Astrocyte (in vitro differentiated cells and primary cell): Measurements from ENCODE around the gene INPP5A. TPM values are rescaled to one million over a fixed set of nuclear protein-coding genes. Genes with fewer than 3 reads are reported as not detected.

Experiments
- DNase-seq: peaks from one replicate; pipeline ENCODE4 v3.0.0-alpha.2; 2010; ENCODE audit warnings: low read depth
- FAIRE-seq: peaks from 2 replicates; lab custom pipeline; 2011; peaks lifted over from hg19 to GRCh38; lab: Jason Lieb, UNC
- H2AFZ ChIP-seq: 2 replicates; pipeline ENCODE4 v1.6.0; 2012; ENCODE audit warnings: low read depth, low read length, inconsistent platforms
- H3K27ac ChIP-seq: 2 replicates; pipeline ENCODE4 v1.5.1; 2011; ENCODE audit warnings: low read depth, low read length, inconsistent platforms
- H3K27me3 ChIP-seq: 2 replicates; pipeline ENCODE4 v1.6.0; 2011; ENCODE audit warnings: low read length, inconsistent platforms; ENCODE audit not compliant: insufficient read depth
- H3K36me3 ChIP-seq: 2 replicates; pipeline ENCODE4 v1.5.1; 2011; ENCODE audit warnings: low read length, inconsistent platforms; ENCODE audit not compliant: insufficient read depth
- H3K4me1 ChIP-seq: 2 replicates; pipeline ENCODE4 v1.5.1; 2011; ENCODE audit warnings: low read length, inconsistent platforms; ENCODE audit not compliant: insufficient read depth
- H3K4me2 ChIP-seq: 2 replicates; pipeline ENCODE4 v1.6.0; 2012; ENCODE audit warnings: low read length, inconsistent platforms
- H3K4me3 ChIP-seq: 2 replicates; pipeline ENCODE4 v1.5.1; 2011; ENCODE audit warnings: low read depth, mild to moderate bottlenecking, low read length, inconsistent platforms; ENCODE audit not compliant: insufficient read depth
- H3K79me2 ChIP-seq: 2 replicates; pipeline ENCODE4 v1.6.0; 2012; ENCODE audit warnings: mild to moderate bottlenecking, low read length, inconsistent platforms; ENCODE audit not compliant: insufficient read depth
- H3K9ac ChIP-seq: 2 replicates; pipeline ENCODE4 v1.6.0; 2012; ENCODE audit warnings: mild to moderate bottlenecking, low read length, inconsistent platforms
- H3K9me3 ChIP-seq: 2 replicates; pipeline ENCODE4 v1.5.1; 2012; ENCODE audit warnings: low read depth, mild to moderate bottlenecking, low read length, inconsistent platforms; ENCODE audit not compliant: insufficient read depth
- H4K20me1 ChIP-seq: 2 replicates; pipeline ENCODE4 v1.6.0; 2012; ENCODE audit warnings: low read length, inconsistent platforms; ENCODE audit not compliant: insufficient read depth
- H3K27ac Mint-ChIP-seq: one replicate; pipeline ENCODE4 v1.8.0; 2021; ENCODE audit warnings: mild to moderate bottlenecking, mixed read lengths; ENCODE audit not compliant: unreplicated experiment
- H3K27me3 Mint-ChIP-seq: one replicate; pipeline ENCODE4 v1.8.0; 2021; ENCODE audit warnings: low read depth, mixed read lengths; ENCODE audit not compliant: unreplicated experiment
- H3K36me3 Mint-ChIP-seq: one replicate; pipeline ENCODE4 v1.8.0; 2021; ENCODE audit warnings: low read depth, mixed read lengths; ENCODE audit not compliant: unreplicated experiment
- H3K4me1 Mint-ChIP-seq: one replicate; pipeline ENCODE4 v1.8.0; 2021; ENCODE audit warnings: low read depth, mixed read lengths; ENCODE audit not compliant: unreplicated experiment
- H3K4me3 Mint-ChIP-seq: one replicate; pipeline ENCODE4 v1.8.0; 2021; ENCODE audit warnings: mild to moderate bottlenecking, moderate library complexity, mixed read lengths; ENCODE audit not compliant: unreplicated experiment
- H3K9me3 Mint-ChIP-seq: one replicate; pipeline ENCODE4 v1.8.0; 2021; ENCODE audit warnings: mild to moderate bottlenecking, mixed read lengths; ENCODE audit not compliant: unreplicated experiment
- CTCF ChIP-seq: IDR thresholded peaks from 2 replicates; pipeline ENCODE4 v1.5.1; 2011; ENCODE audit warnings: low read depth, mild to moderate bottlenecking, inconsistent platforms, low read length, moderate library complexity; ENCODE audit not compliant: insufficient read depth
- EZH2 ChIP-seq: IDR thresholded peaks from 2 replicates; pipeline ENCODE4 v1.6.1; 2012; ENCODE audit warnings: mild to moderate bottlenecking, low read length, inconsistent platforms; ENCODE audit not compliant: insufficient read depth
- total RNA-seq: library from RNA; stranded (reverse); gene quantifications from 2 replicates; pipeline ENCODE4 v1.2.1, GENCODE V29; 2021

Gene INPP5A
- total RNA-seq, 1 donor from 2014 or later, result 39.1 TPM

- Histone ChIP-seq H3K4me2 (peak overlapping the region; percentile 84), H3K9ac (peak overlapping the region; percentile 78), H3K4me1 (peaks cover 27% of the 10 kb centered on the region), H2AFZ (no peak overlapping the region), H4K20me1 (peaks cover 6% of the 10 kb centered on the region), H3K36me3 (no peaks in the 10 kb centered on the region), H3K4me3 (peak overlapping the region; percentile 54), H3K27ac (peak overlapping the region; percentile 93), H3K79me2 (peaks cover 31% of the 10 kb centered on the region), H3K9me3 (no peaks in the 10 kb centered on the region), H3K27me3 (no peaks in the 10 kb centered on the region)
- DNase-seq (peak; percentile 25), FAIRE-seq (peak; percentile 62)
- TF ChIP-seq CTCF (no peak), EZH2 (no peak)
- Mint-ChIP-seq H3K4me1 (peaks cover 24% of the 10 kb centered on the region), H3K36me3 (peaks cover 1% of the 10 kb centered on the region), H3K9me3 (peaks cover 2% of the 10 kb centered on the region), H3K27ac (peak overlapping the region; percentile 77), H3K27me3 (no peaks in the 10 kb centered on the region), H3K4me3 (no peak overlapping the region)
These were observed 129.2 kb downstream of the INPP5A start for GRCh38 chr10:132666705-132667341.

GRCh38 chr10:132667342-132668047 is 129.9 kb downstream of the INPP5A start:
- Mint-ChIP-seq H3K36me3 (peaks cover 5% of the 10 kb centered on the region), H3K4me1 (peaks cover 22% of the 10 kb centered on the region), H3K27ac (peak overlapping the region; percentile 77), H3K9me3 (peaks cover 2% of the 10 kb centered on the region), H3K4me3 (no peak overlapping the region), H3K27me3 (no peaks in the 10 kb centered on the region)
- peaks cover 32% of the 10 kb centered on the region for H3K79me2 ChIP-seq
- no peaks in the 10 kb centered on the region for H3K27me3 ChIP-seq
- peak overlapping the region; percentile 54 for H3K4me3 ChIP-seq
- H3K4me2 ChIP-seq, result peak overlapping the region; percentile 84
- no peak overlapping the region for H2AFZ ChIP-seq
- no peaks in the 10 kb centered on the region for H3K36me3 ChIP-seq
- H3K9me3 ChIP-seq, result no peaks in the 10 kb centered on the region
- H3K9ac ChIP-seq, result peak overlapping the region; percentile 78
- H4K20me1 ChIP-seq, result peaks cover 6% of the 10 kb centered on the region
- TF ChIP-seq EZH2 (no peak), CTCF (no peak)
- FAIRE-seq, result no peak
- DNase-seq, result peak; percentile 79
- H3K27ac ChIP-seq, result peak overlapping the region; percentile 93
- peaks cover 27% of the 10 kb centered on the region for H3K4me1 ChIP-seq

DNA sequence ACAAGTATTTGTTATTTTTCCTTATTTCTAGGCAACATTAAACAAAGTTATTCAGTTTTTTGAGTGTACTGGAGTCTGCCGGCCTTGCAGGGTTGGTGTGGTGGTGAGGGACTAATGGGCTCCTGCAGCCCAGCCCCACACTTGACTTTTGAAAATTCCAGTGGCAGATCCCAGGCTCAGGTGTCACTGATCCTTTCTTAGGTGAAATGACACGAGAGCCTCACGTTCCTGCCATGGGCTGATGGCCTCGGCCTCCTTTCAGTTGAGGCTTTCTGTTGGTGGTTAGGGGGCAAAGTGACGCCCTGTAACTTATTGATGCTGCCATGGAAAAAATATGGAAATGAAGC is 130.4 kb downstream of the INPP5A start:
- Histone ChIP-seq H3K4me2 (peak overlapping the region; percentile 84), H3K27ac (peak overlapping the region; percentile 93), H3K79me2 (peaks cover 37% of the 10 kb centered on the region), H3K36me3 (no peaks in the 10 kb centered on the region), H3K9me3 (no peaks in the 10 kb centered on the region), H3K4me1 (peaks cover 27% of the 10 kb centered on the region), H4K20me1 (peaks cover 6% of the 10 kb centered on the region), H3K4me3 (peak overlapping the region; percentile 54), H3K9ac (peak overlapping the region; percentile 78), H3K27me3 (no peaks in the 10 kb centered on the region), H2AFZ (no peak overlapping the region)
- DNase-seq (no peak), FAIRE-seq (no peak)
- Mint-ChIP-seq H3K27ac (no peak overlapping the region), H3K36me3 (peaks cover 11% of the 10 kb centered on the region), H3K4me1 (peaks cover 22% of the 10 kb centered on the region), H3K27me3 (no peaks in the 10 kb centered on the region), H3K4me3 (no peak overlapping the region), H3K9me3 (peaks cover 2% of the 10 kb centered on the region)
- no peak for TF ChIP-seq CTCF
